Activated CD8-positive, alpha-beta memory T cell treated with anti-CD3 and anti-CD28 coated beads, Interleukin-2, amount 50 U/mL, for 4 hours (primary cell): ENCODE measurements around the gene IRX2.

Source experiments
- DNase-seq: peaks from one replicate; pipeline ENCODE4 v3.0.0-alpha.2; 2020

Gene IRX2

DNA sequence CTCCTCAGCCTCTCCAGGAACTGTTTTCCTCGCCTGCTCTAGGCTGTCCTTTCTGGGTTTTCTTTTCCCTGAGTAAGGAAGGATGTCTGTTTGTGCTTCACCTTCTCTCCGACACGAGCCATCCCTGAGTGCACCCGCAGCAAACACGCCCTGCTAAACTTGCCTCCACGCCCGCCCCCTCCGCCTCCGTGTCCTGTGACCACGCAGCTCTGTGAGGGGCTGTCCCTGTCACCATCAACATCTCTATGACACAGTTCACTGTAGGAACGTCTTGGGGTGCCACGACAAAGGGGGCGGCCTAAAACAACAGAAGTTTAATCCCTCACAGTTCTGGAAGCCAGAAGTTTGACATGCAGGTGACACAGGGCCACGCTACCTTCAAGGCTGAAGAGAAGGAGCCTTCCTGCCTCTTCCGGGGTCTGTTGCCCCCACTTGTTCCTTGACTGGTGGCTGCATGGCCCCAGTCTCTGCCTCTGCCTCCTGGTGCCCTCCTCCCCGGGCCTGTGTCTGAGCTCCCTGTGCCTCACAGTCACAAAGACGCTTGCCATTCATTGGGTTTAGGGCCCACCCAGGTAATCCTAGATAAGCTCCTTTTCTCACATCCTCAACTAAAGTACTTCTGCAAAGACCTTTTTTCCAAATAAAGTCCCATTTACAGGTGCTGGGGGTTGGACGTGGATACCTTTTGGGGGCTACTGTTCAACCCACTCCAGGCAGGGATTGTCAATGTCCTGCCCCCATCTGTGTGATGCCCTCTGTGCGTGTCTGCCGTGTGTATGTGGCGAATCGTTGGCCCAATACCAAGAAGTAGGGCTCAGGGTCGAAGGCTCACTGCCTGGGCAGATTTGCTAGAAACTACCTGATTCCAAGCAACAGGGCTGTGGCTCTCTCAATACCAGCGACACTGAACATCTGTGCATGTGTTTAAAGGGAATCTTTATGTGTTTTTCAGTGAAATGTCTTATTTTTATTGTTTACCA, 39.7 kb downstream of the IRX2 start:
- DNase-seq, result no peak

DNA sequence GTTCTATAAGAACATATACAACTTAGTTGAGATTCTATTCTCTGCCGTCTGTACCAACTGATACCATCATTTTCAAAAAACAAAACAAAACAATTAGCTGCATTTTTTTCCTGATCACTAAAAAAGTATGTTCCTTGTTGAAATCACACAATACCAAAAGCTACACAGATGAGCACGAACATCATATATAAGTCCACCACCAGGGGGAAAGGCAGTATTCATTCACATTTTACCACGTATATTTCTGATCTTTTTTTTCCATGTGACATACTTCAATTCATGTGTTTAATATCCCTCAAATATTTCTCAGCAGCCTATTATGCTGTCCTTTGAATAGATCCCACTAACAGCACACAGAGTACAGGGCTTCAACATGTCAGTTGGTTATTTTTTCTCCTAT, 40.6 kb downstream of the IRX2 start:
- DNase-seq, result no peak

DNA sequence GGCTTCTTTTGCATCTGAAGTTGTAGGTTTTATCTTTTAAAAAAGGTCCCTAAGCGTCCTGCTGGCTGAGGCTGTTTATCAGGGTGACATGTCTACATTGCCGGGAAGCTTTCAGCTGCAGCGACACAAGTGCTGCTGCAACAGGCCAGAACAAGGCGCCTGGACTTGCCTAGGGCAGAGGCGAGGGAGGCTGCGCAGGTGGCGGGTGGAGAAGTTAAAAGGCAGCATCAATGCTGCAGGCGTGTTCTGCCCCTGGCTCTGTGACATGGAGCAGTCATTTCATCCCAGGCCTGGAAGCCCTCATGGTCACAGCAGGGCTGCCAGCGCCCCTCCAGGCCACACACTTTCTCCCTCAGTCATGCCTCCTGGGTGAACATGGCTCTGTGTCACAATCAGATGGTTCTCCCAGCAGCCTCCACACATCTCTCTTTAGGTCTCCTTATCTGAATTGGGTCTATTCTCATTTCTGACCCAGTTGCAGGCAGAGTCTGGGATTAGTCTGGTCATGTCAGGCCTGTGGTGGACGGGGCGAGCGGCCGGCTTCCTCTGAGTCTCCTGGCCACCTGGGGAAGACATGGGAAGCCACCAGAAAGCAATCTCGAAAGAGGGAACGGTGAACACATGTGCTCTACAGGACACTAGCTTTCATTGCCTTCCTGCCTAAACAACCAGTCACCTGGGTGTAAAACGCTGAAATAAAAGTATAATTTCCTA, 41.3 kb downstream of the IRX2 start:
- no peak for DNase-seq

DNA sequence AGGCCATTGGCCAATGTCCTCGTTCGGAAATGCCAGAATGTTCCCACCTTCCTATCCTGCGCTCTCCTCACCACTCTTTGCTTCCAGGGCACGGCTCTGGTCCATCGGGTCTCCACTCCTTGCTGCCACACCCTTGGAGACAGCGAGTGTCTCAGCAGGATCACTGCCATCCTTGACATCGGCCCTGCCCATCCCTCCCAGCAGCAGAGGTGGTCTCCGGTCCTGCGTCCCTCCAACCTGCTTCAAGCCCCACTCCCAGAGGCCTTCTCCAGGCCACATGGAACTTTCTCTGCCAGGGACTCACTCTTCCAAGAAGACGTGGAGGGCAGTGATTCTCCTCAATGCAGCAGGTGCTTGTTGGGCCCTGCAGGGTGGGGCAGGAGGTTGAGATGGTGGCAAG, 42.7 kb downstream of the IRX2 start:
- no peak for DNase-seq

DNA sequence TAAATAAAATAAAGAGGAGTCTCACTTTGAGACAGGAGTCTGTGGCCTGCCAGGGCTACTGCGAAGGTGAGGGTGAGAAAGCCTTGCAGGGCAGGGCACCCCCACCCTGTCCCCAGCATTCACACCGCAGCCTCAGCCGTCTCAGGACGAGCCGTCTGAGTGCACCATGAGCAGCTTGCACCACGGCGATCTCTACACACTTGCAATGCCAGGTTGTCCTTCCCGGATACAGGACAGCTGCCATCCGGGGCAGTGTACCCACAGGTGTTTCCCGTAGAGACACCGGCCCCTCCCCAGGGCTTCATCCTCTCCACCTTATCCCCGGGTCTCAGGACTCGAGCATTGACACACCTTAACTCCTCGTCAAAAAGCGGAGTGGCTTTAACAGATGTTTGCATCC, 43.3 kb downstream of the IRX2 start:
- DNase-seq, result no peak

DNA sequence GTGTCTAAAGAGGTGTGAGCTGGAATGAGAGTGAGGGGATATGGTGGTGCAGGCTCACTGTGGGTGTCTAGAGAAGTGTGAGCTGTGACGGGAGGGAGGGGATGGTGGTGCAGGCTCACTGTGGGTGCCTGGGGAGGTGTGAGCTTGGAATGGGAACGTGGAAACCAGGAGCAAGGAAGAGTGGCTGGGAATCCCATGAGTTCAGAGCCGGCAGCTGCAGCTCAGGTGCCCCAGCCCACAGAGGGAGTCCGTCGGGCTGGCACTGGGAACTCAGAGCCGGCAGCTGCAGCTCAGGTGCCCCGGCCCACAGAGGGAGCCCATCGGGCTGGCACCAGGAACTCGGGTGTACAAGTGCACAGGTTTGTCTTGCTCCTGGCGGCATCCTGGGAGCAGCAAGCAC, 45.6 kb downstream of the IRX2 start:
- no peak for DNase-seq

DNA sequence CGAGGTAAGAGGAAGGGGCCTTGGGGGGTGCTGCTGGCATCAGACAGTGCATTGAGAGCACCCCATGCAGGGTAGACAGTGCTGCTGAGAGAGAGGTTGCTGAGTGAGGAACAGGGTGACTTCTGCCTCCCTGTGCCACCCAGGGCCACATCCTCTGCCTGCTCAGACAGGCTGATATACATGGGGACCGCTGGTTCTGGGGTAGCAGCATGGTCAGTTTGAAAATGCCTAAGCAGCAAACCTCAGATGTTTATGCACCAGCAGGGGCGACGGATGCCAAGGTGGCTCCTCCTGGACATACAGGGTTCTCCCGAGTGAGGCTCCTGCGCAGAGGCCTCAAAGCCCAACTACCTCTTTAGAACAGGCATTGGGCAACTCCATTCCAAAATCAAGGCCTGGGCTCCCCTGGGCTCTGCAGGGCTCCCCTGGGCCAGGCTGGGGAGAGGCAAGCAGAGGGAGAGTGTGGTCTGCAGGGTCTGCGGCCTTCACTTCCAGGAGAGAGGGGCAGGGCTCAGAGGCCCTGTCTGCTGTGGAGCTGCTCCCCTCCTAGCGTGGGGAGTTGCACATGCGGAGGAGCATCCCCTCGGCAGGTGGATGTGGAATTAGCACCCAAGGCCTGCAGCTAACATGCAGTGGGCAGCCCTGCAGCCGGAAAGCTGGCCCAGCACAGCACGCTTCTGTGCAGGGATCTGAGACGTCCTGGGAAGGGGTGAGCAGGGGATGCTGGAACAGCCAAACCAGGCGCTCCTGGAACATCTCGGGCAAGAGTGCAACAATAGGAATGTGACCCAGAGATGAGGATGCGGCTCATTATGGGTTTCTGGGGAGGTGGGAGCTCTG, 46.5 kb downstream of the IRX2 start:
- DNase-seq, result no peak

DNA sequence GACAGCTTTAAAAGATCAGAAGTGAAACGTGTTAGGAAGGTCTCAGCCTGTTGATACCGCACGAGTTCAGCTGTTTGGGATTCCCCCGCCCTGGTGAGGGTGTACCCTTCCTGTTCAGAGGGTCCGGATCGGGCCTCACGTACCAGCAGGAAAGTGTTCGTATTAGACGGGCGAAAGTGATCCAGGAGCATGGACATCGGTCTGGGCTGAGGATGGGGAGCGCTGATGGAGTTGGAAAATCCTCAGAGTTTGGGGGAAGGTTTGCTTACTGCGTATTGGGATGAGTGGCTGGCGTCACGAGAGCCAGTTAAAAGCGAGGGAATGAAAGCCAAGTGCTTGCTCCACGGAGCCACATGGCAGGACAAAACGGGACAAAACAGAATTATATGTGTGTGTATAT, 47.4 kb downstream of the IRX2 start:
- DNase-seq, result no peak

DNA sequence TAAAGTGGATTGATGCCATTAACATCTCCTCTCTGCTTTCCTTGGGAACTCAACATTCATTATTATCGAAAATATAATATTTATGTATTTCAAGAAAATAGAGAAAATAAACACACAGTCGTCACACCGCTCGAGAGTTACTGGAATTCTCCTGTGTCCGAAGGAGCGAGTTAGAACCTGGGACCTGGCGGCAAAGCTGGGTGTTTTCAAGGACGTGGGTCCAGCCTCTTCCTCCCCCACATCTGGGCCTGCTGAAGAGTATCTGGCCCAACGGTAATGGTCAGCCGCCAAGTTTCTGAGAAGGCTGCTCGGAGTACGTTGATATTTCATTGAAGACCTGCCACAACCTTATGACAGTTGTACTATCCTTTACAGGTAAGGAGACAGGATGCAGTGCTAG, 47.9 kb downstream of the IRX2 start:
- DNase-seq, result no peak

DNA sequence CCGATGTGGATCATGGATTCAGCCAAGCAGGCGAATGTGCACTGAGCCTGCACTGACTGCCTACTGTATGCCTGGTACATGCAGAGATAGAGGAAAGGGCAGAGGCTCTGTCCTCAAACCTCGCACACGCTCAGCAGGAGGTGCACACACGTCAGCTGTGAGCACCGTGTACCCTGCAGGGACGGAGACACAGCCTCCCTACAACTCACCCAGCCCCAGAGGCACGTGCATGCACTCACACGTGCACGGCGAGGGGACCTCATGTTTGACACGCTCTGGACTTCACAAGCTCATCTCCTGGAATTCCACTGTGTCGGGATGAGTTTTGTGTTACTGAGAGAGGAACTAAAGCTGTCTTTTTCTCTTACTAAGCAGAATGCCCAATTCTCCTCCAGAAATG, 48.4 kb downstream of the IRX2 start:
- no peak for DNase-seq

DNA sequence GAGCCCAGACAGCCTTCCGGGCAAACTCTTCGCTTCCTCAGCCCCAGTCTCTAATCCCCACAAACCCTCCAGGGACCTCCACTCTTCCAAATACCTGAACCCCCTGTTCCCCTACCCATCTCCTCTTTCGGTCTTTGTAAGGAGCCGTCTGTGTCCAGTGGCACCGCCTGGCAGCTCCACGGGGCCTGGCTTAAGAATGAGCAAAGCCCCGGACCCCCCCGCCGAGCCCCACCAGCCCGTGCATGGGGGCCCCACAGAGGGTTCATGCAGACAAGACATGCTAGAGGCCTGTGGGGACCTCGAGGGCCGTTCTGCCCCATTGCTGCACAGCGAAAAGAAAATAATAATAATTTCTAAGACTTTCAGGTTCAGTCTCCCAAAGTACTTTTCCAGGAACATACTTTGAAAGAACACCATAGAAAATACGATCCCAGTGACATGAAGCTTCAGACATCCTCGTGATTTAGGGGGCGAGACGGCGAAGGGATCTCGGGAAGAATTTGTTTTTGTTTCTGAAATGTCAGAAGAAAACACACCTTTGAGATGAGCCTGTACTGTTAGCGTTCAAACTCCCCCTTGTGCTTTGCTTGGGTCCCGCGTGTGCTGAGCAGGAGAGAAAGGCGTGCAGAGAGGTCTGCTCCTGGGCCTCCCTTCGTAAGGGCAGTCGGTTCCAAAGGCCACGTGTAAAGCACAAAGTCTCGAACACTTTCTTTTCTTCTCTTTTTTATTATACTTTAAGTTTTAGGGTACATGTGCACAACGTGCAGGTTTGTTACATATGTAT, 49.2 kb downstream of the IRX2 start:
- DNase-seq, result no peak

DNA sequence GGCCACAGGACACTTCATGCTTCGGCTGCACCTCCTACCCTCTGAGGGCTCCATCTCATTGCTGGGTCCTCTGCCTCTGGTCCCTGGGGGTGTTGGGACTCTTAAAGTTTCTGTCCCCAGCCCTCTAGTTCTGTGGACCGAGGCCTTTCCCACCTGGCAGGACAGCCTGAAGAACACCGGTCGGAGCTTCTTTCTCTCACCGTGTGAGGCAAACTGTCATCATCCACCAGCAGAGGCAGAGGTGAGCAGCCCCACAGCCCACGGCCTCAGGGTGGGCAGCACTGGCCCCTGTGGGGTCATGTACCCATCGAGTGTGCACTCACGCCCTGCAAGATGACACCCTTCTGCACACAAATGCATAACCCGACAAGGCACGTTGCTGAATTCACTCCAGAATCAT, 49.9 kb downstream of the IRX2 start:
- DNase-seq, result no peak

DNA sequence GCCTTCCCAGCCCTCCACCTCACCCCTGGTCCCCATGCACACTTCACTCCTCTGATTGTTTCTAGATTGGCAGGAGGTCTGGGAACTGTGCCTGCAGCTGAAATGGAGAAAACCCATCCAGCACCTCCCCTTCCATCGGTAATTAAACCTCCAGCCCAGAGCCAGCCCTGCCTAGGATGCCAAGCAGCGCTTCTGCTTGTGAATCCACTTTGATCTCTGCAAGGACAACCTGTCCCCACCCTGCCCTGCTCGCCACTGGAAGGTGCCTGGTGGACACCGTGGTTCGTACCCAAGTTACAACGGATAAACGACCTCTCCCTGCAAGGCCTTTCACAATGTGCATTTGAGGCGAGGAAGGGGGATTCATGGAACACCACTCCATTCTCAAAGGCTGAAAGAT, 50.6 kb downstream of the IRX2 start:
- DNase-seq, result no peak

DNA sequence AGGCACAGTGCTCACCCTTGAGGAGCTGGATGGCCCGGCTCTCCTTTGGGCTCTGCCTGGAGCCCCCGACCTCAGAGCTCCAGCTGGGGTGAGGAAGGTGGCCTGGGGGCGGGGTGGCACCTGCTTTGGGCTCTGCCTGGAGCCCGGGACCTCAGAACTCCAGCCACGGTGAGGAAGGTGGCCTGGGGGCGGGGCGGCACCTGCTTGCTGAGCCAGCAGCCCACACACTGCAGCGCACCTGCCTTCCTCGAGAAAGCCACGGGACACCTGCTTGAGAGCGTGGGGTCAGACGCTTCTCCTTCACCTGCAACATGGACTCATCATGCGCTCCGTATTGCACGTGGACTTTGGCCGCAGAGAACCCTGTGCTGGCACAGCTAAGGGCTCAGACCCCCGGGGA, 51.8 kb downstream of the IRX2 start:
- DNase-seq, result no peak

DNA sequence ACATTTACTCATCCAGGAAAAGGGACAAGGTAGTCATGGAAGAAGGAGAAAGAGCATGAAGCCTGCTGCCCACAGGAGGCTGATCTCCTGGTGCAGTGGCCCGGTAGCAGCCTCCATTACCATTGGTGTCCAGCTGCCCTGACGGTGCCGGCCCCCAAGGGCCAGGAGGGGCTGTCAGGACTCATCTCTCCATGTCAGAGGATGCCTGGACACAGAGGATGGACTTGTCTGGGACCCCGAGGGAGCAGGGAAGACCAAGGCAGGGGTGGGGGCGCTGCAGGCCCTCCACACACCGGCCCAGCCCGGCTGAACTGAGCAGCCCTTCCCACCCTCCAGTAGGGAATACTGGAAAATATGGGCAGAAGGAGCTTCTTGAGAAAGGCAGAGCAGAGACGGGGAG, 52.2 kb downstream of the IRX2 start:
- no peak for DNase-seq

DNA sequence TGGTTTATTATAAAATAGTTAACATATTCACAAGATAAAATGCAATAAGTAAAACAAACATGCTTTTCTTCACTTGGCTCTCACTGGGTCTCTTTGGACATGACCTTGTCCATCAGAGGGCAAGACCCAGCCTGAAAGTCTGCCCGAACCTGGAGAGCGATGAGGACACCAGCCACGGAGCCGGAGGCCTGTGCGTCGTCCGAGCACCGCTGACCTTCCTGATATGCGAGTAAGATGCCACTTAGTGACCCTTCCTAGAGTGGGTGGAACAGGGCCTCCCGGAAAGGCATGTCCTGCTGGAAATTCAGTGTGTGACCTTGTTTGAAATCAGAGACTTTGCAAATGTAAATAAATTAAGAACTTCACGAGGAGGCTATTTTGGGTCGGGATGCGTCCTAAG, 52.9 kb downstream of the IRX2 start:
- DNase-seq, result no peak

DNA sequence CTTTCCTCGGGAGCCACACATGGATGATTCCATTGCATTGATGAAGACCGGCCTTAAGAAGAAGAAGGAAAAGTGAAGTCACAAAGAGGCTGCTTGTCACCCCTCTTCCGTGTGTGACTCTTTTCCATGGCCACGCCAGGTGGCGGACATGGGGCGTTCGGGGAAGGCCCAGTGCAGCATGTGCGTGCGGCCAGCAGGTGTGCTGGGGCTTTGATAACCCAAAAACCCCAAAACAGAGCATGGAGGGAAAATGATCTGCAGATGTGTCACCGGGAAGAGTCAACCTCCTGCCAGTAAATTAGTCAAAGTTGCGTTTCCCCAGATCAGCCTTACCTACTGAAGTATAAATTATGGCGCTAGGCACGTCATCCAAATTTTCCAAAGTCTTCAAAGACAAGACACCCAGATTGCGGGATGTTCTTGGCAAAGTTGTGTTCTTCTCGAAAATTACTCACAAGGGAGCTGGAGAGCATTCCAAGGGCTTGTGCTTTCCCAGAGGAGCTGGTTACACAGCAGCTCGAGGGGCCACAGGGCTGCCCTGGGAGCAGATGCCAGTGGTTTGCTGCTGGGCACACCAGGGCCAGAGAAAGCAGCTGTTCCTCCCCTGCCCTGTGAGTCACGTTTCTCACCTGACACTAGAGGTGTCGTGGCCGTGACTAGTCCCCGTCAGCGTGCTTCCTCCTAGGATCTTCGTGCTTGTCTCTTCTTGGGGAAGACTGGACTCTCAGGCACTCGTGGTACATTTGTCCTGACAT, 53.9 kb downstream of the IRX2 start:
- no peak for DNase-seq

DNA sequence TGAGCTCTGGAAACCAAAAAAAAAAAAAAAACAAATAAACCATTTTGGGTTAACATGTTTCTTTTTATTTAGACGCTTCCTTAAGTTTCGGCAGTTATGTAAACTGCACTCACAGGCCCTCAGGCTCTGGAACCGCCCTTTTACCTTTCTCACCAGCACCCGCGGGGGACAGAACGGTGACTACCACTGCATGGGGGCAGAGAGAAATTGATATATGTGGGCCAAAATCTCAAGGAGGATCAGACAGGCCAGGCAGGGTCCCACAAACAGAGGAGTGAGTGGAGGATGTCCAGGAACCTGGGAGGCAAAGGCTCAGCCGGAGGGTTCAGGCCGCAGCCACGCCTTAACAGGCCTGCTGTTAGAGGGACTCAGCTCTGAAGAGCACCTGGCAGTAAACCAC, 54.4 kb downstream of the IRX2 start:
- DNase-seq, result no peak
